PC-9 (cell line): ENCODE data around the gene MKX. TPM values are rescaled to one million over a fixed set of nuclear protein-coding genes. Genes with fewer than 3 reads are reported as not detected.

Experiments used
- BruUV-seq: library from RNA; stranded (reverse); fragments of 400-500 nt; replicated peaks from 2 replicates; lab custom pipeline; 2021; lab: Mats Ljungman, UMichigan
- CTCF ChIA-PET: fragments of 300-600 bp; sonication (Branson Sonifier 250); formaldehyde crosslinking; loops from one replicate; lab custom pipeline; 2022; ENCODE audit warnings: antibody characterized with exemption; lab: Charles Lee
- POLR2A ChIA-PET: fragments of 300-600 bp; sonication (Branson Sonifier 250); formaldehyde crosslinking; loops from one replicate; lab custom pipeline; 2022; ENCODE audit warnings: antibody characterized with exemption; ENCODE audit not compliant: unreplicated experiment; lab: Charles Lee
- DNase-seq, 2 experiments: peaks; one replicate each; pipeline versions ENCODE4 v3.0.0 to v3.0.0-alpha.2; 2015 to 2022; ENCODE audit warnings: mixed read lengths in 1 of 2
- H2AFZ ChIP-seq: fragments of 200-600 bp; sonication (generic); 2 replicates; pipeline ENCODE4 v1.8.1; 2017; ENCODE audit warnings: antibody characterized with exemption
- H3F3A ChIP-seq: fragments of 200-600 bp; sonication (generic); 2 replicates; pipeline ENCODE4 v1.8.1; 2017; ENCODE audit warnings: antibody characterized with exemption, mild to moderate bottlenecking, low read depth; ENCODE audit not compliant: insufficient read depth
- H3K27ac ChIP-seq: fragments of 200-600 bp; sonication (generic); 2 replicates; pipeline ENCODE4 v1.6.1; 2016; ENCODE audit warnings: mixed run types
- H3K27me3 ChIP-seq: fragments of 200-600 bp; sonication (generic); 2 replicates; pipeline ENCODE4 v1.6.1; 2016; ENCODE audit warnings: low read depth, mixed run types; ENCODE audit not compliant: insufficient read depth
- H3K36me3 ChIP-seq: fragments of 200-600 bp; sonication (generic); 2 replicates; pipeline ENCODE4 v1.6.1; 2016; ENCODE audit warnings: low read depth, mixed run types
- H3K4me1 ChIP-seq: fragments of 200-600 bp; sonication (generic); replicated peaks from 2 replicates; pipeline ENCODE4 v1.6.1; 2016; ENCODE audit warnings: mixed run types; ENCODE audit not compliant: insufficient read depth
- H3K4me2 ChIP-seq: fragments of 200-600 bp; sonication (generic); 2 replicates; pipeline ENCODE4 v1.6.1; 2017; ENCODE audit warnings: mixed run types
- H3K4me3 ChIP-seq: fragments of 200-600 bp; sonication (generic); 2 replicates; pipeline ENCODE4 v1.6.1; 2016; ENCODE audit warnings: mixed run types
- H3K79me2 ChIP-seq: fragments of 200-600 bp; sonication (generic); 2 replicates; pipeline ENCODE4 v1.6.1; 2017; ENCODE audit warnings: low read depth, mixed run types
- H3K9me2 ChIP-seq: fragments of 200-600 bp; sonication (generic); 2 replicates; pipeline ENCODE4 v1.8.1; 2017; ENCODE audit warnings: mild to moderate bottlenecking; ENCODE audit not compliant: insufficient read depth
- H3K9me3 ChIP-seq: fragments of 200-600 bp; sonication (generic); 2 replicates; pipeline ENCODE4 v1.8.1; 2016; ENCODE audit warnings: low read depth; ENCODE audit not compliant: insufficient read depth
- H4K20me1 ChIP-seq: fragments of 200-600 bp; sonication (generic); 2 replicates; pipeline ENCODE4 v1.8.1; 2017; ENCODE audit not compliant: insufficient read depth
- EZH2 ChIP-seq: fragments of 200-600 bp; sonication (generic); IDR thresholded peaks from 2 replicates; pipeline ENCODE4 v1.8.0; 2017; ENCODE audit warnings: antibody characterized with exemption, low read depth
- intact Hi-C: fragments of 100-400 bp; cut with micrococcal nuclease; formaldehyde crosslinking; loops from one replicate; pipeline ENCODE4 v1.10.0; 2022; ENCODE audit not compliant: unreplicated experiment
- total RNA-seq: library from RNA; stranded (reverse); gene quantifications from 2 replicates; pipeline ENCODE4 v1.2.3, GENCODE V29; 2021
- TF ChIP-seq, protein P1 (sequence below): fragments of 200-600 bp; sonication (generic); conservative IDR thresholded peaks from 2 replicates; pipeline ENCODE4 v1.6.1; 2017; ENCODE audit warnings: mixed run types, antibody characterized with exemption, mild to moderate bottlenecking, moderate library complexity

Gene MKX
- total RNA-seq, 1 experiment from 2014 or later: not detected

DNA sequence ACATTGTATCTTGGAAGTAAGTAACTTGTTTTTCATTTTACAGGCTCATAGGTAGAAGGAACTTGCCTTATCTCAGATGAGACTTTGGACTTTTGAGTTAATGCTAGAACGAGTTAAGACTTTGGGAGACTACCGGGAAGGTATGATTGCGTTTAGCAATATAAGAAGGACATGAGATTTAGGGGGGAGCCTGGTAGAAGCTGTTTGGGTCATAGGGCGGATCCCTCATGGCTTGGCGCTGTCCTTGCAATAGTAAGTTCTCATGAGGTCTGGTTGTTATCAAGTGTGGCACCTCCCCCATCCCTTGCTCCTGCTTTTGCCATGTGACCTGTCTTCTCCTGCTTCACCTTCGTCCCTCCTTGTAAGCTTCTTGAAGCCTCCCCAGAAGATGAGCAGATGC, 110.3 kb downstream of the MKX start:
- POLR2A ChIA-PET: no interaction called here
- no TSS peak for BruUV-seq

DNA sequence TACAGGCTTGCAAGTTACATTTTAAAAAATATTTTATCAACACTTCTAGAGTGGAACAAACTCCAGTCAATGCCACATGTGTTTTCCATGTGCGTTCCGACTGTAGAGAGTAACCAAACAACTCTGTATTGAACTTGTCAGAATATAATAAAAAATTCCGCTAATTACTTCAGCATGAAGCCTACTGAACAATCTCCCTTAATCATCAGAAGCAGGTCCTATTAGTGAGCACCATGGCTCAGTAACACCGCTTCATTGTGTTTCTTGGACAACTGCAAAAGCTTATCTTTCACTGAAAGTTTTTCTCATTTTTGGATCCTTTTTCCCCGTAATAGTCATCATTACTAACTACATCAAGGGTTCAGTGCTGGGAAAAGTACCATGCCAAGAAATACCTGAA, 117.0 kb downstream of the MKX start:
- Histone ChIP-seq H3K36me3 (no peaks in the 10 kb centered on the region), H4K20me1 (no peaks in the 10 kb centered on the region), H3F3A (no peaks in the 10 kb centered on the region), H3K79me2 (no peaks in the 10 kb centered on the region), H3K27me3 (peaks cover 31% of the 10 kb centered on the region), H2AFZ (no peak overlapping the region), H3K4me1 (no peaks in the 10 kb centered on the region), H3K27ac (no peak overlapping the region), H3K9me3 (no peaks in the 10 kb centered on the region), H3K4me2 (no peak overlapping the region), H3K4me3 (no peak overlapping the region), H3K9me2 (no peaks in the 10 kb centered on the region)
- no peak for TF ChIP-seq EZH2
- TF ChIP-seq, protein P1, sequence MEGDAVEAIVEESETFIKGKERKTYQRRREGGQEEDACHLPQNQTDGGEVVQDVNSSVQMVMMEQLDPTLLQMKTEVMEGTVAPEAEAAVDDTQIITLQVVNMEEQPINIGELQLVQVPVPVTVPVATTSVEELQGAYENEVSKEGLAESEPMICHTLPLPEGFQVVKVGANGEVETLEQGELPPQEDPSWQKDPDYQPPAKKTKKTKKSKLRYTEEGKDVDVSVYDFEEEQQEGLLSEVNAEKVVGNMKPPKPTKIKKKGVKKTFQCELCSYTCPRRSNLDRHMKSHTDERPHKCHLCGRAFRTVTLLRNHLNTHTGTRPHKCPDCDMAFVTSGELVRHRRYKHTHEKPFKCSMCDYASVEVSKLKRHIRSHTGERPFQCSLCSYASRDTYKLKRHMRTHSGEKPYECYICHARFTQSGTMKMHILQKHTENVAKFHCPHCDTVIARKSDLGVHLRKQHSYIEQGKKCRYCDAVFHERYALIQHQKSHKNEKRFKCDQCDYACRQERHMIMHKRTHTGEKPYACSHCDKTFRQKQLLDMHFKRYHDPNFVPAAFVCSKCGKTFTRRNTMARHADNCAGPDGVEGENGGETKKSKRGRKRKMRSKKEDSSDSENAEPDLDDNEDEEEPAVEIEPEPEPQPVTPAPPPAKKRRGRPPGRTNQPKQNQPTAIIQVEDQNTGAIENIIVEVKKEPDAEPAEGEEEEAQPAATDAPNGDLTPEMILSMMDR: no peak
- ChIA-PET CTCF (no interaction called here), POLR2A (no interaction called here)
- BruUV-seq: no TSS peak
- no peak for DNase-seq
- intact Hi-C loops: no loop called here

More for the DNA sequence above, 110.3 kb downstream of the MKX start:
- Histone ChIP-seq H3K79me2 (no peaks in the 10 kb centered on the region), H3K4me2 (no peak overlapping the region), H3K27me3 (no peaks in the 10 kb centered on the region), H3F3A (no peaks in the 10 kb centered on the region), H4K20me1 (no peaks in the 10 kb centered on the region), H3K27ac (no peak overlapping the region), H2AFZ (no peak overlapping the region), H3K9me3 (no peaks in the 10 kb centered on the region), H3K9me2 (no peaks in the 10 kb centered on the region), H3K4me3 (no peak overlapping the region), H3K36me3 (no peaks in the 10 kb centered on the region), H3K4me1 (no peaks in the 10 kb centered on the region)
- DNase-seq: no peak
- TF ChIP-seq, protein P1: no peak
- no peak for TF ChIP-seq EZH2
- CTCF ChIA-PET: no interaction called here
- intact Hi-C loops: no loop called here

- H3K27ac ChIP-seq: no peak overlapping the region
- peaks cover 34% of the 10 kb centered on the region for H3K27me3 ChIP-seq
- TF ChIP-seq, protein P1: no peak
- no peak for TF ChIP-seq EZH2
- no peaks in the 10 kb centered on the region for H3K4me1 ChIP-seq
- H3K79me2 ChIP-seq: no peaks in the 10 kb centered on the region
- H3K36me3 ChIP-seq: no peaks in the 10 kb centered on the region
- no peaks in the 10 kb centered on the region for H3F3A ChIP-seq
- CTCF ChIA-PET: no interaction called here
- no peaks in the 10 kb centered on the region; the same call in 1 of the 2 replicates for H3K9me2 ChIP-seq
- POLR2A ChIA-PET: no interaction called here
- H3K9me3 ChIP-seq: no peaks in the 10 kb centered on the region
- H3K4me3 ChIP-seq: no peak overlapping the region
- intact Hi-C loops: no loop called here
- no peaks in the 10 kb centered on the region for H4K20me1 ChIP-seq
- no peak overlapping the region for H3K4me2 ChIP-seq
- H2AFZ ChIP-seq: no peak overlapping the region
- no peak for DNase-seq
- no TSS peak for BruUV-seq
Measured at GRCh38 chr10:27626890-27627289, 118.7 kb downstream of the MKX start.
